NCI-H2081 treated with DMSO at 0.1 percent for 48 hours (cell line): Measurements from ENCODE around the gene CDH6.

Experiments used
- DNase-seq: peaks from one replicate; lab custom pipeline; 2025; lab: John Stamatoyannopoulos, UW

The CDH6 gene

DNA sequence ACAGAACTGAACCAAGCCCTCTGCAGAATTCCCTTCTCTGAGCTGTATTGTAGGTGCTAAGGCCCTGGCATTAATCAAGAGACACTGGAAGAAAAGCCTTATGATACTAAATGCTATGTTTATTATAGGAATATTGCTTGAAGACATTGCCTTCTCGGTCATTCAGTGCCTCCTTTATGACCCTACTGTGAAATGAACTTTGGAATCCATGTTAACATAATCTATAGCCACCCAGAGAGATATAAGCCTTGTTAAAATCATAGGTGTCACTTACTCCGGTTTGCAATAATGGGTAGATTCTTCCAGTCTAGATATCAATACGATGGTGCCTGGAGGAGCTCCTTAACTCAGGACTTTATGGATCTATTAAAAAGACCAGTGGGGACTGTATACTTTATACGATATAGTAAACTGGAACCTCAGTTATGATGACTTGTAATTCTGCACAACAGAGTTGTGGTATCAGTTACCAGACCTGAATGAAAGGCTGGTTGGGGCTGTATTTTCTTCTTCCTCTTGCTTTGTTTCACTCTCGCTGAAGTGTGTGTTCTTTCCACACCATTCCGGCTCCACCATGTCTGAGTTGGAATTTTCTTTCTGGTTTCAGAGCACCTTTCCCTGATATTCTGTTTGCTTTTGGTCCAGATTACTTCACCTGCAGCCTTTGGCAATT lies 183.9 kb downstream of the CDH6 start:
- DNase-seq, result no peak

DNA sequence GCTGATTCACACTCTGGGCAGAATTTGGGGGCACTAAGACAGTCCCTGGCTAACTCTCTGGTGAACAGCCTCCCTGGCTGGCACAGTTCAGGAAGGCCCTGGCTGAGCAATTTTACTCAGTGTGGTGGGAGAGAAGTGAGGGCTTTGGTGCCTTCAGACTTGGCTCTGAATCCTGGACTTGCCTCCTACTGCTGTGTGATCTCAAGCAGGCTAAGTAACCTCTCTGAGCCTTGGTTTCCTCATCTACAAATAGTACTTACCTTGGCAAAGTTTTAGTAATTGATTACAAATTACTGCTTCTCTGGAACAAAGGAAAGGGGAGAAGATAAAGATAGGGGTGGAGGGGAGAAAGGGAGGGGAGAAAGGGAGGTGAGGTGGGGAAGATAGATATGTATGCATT lies 184.7 kb downstream of the CDH6 start:
- no peak for DNase-seq
